ENCODE results near the gene LRRC8D. TPM values are rescaled to one million over a fixed set of nuclear protein-coding genes. Genes with fewer than 3 reads are reported as not detected.
"Not testable (repeated sequence)": the region's sequence is repeated elsewhere in the genome, so short reads cannot be mapped to it uniquely, and the experiment has no call there.

LRRC8D gene
- total RNA-seq, 1 donor from 2014 or later: 4.4 TPM

GRCh38 chr1:89974696-89975470 is 154.1 kb downstream of the LRRC8D start:
- no peaks in the 10 kb centered on the region for H3K9me3 ChIP-seq
- no peak overlapping the region for H3K27ac ChIP-seq
- no peaks in the 10 kb centered on the region for H3K36me3 ChIP-seq
- no peak overlapping the region for H3K4me3 ChIP-seq
- no peaks in the 10 kb centered on the region for H3K27me3 ChIP-seq
- H3K4me1 ChIP-seq: no peaks in the 10 kb centered on the region
- intact Hi-C loops (cut with DNase I): no loop called here
- no peak for DNase-seq (ENCODE audit: extremely low spot score in 2 of 2)
- TF ChIP-seq CTCF (IDR thresholded peaks at IDR 0.05) (no peak), POLR2AphosphoS5 (IDR thresholded peaks at IDR 0.05; ENCODE audit: insufficient read depth in 1 of 2, low read depth in 1 of 2) (no peak), POLR2A (IDR thresholded peaks at IDR 0.05) (no peak)

- H3K4me1 ChIP-seq: no peaks in the 10 kb centered on the region
- H3K27me3 ChIP-seq: no peaks in the 10 kb centered on the region
- no peak overlapping the region for H3K27ac ChIP-seq
- no peaks in the 10 kb centered on the region for H3K9me3 ChIP-seq
- H3K4me3 ChIP-seq: no peak overlapping the region
- intact Hi-C loops (cut with DNase I): no loop called here
- H3K36me3 ChIP-seq: no peaks in the 10 kb centered on the region
- DNase-seq (ENCODE audit: extremely low spot score in 2 of 2): no peak
- no peak for TF ChIP-seq POLR2AphosphoS5 (IDR thresholded peaks at IDR 0.05; ENCODE audit: insufficient read depth in 1 of 2, low read depth in 1 of 2)
- no peak for TF ChIP-seq CTCF (IDR thresholded peaks at IDR 0.05)
- no peak for TF ChIP-seq POLR2A (IDR thresholded peaks at IDR 0.05)
These were observed 154.8 kb downstream of the LRRC8D start for GRCh38 chr1:89975540-89976125.

GRCh38 chr1:89978755-89979154 is 157.9 kb downstream of the LRRC8D start:
- no peak for DNase-seq (ENCODE audit: extremely low spot score in 2 of 2)
- Histone ChIP-seq H3K4me3 (no peak overlapping the region), H3K4me1 (no peaks in the 10 kb centered on the region), H3K9me3 (no peaks in the 10 kb centered on the region), H3K27me3 (no peaks in the 10 kb centered on the region), H3K27ac (no peak overlapping the region), H3K36me3 (no peaks in the 10 kb centered on the region)
- intact Hi-C loops (cut with DNase I): no loop called here
- no peak for TF ChIP-seq POLR2A (IDR thresholded peaks at IDR 0.05)
- TF ChIP-seq POLR2AphosphoS5 (IDR thresholded peaks at IDR 0.05; ENCODE audit: insufficient read depth in 1 of 2, low read depth in 1 of 2): no peak
- TF ChIP-seq CTCF (IDR thresholded peaks at IDR 0.05): no peak

- H3K36me3 ChIP-seq: no peaks in the 10 kb centered on the region
These were observed 159.8 kb downstream of the LRRC8D start for GRCh38 chr1:89980605-89981004.

GRCh38 chr1:89982846-89983245 is 162.0 kb downstream of the LRRC8D start:
- H3K27ac ChIP-seq; DNase-seq (ENCODE audit: extremely low spot score in 2 of 2); H3K9me3 ChIP-seq; H3K4me3 ChIP-seq; H3K36me3 ChIP-seq; H3K4me1 ChIP-seq; intact Hi-C loops (cut with DNase I); H3K27me3 ChIP-seq: not testable (repeated sequence)

More at GRCh38 chr1:89980605-89981004, 159.8 kb downstream of the LRRC8D start:
- no peak for DNase-seq (ENCODE audit: extremely low spot score in 2 of 2)
- intact Hi-C loops (cut with DNase I): no loop called here
- Histone ChIP-seq H3K9me3 (no peaks in the 10 kb centered on the region), H3K4me3 (no peak overlapping the region), H3K4me1 (no peaks in the 10 kb centered on the region), H3K27ac (no peak overlapping the region), H3K27me3 (no peaks in the 10 kb centered on the region)
- TF ChIP-seq CTCF (IDR thresholded peaks at IDR 0.05): no peak
- no peak for TF ChIP-seq POLR2A (IDR thresholded peaks at IDR 0.05)
- TF ChIP-seq POLR2AphosphoS5 (IDR thresholded peaks at IDR 0.05; ENCODE audit: insufficient read depth in 1 of 2, low read depth in 1 of 2): no peak

GRCh38 chr1:89984564-89985116 is 163.8 kb downstream of the LRRC8D start:
- H3K27ac ChIP-seq; H3K4me1 ChIP-seq; H3K4me3 ChIP-seq; intact Hi-C loops (cut with DNase I); H3K36me3 ChIP-seq; DNase-seq (ENCODE audit: extremely low spot score in 2 of 2); H3K27me3 ChIP-seq; H3K9me3 ChIP-seq: not testable (repeated sequence)
